Neural crest cell (in vitro differentiated cells): ENCODE results near the gene AHNAK2. TPM values are rescaled to one million over a fixed set of nuclear protein-coding genes. Genes with fewer than 3 reads are reported as not detected.
"Not testable (repeated sequence)": the region's sequence is repeated elsewhere in the genome, so short reads cannot be mapped to it uniquely, and the experiment has no call there.

ENCODE experiments used
- DNase-seq: peaks from one replicate; pipeline ENCODE4 v3.0.0; 2021; ENCODE audit warnings: low read depth, mixed read lengths, low spot score
- H3K27ac Mint-ChIP-seq: one replicate; pipeline ENCODE4 v1.8.0; 2021; ENCODE audit warnings: mild to moderate bottlenecking, mixed read lengths; ENCODE audit not compliant: unreplicated experiment
- H3K27me3 Mint-ChIP-seq: 2 replicates; pipeline ENCODE4 v1.8.0; 2021; ENCODE audit warnings: low read depth, mild to moderate bottlenecking, mixed read lengths
- H3K36me3 Mint-ChIP-seq: 2 replicates; pipeline ENCODE4 v1.8.0; 2021; ENCODE audit warnings: low read depth, mild to moderate bottlenecking, mixed read lengths
- H3K4me1 Mint-ChIP-seq: 2 replicates; pipeline ENCODE4 v1.8.0; 2021; ENCODE audit warnings: mixed read lengths
- H3K4me3 Mint-ChIP-seq: one replicate; pipeline ENCODE4 v1.8.0; 2021; ENCODE audit warnings: mild to moderate bottlenecking, mixed read lengths
- H3K9me3 Mint-ChIP-seq: 2 replicates; pipeline ENCODE4 v1.8.0; 2021; ENCODE audit warnings: mixed read lengths
- CTCF ChIP-seq: fragments of 200-600 bp; sonication (generic); conservative IDR thresholded peaks from 2 replicates; pipeline ENCODE4 v1.5.0; 2021; ENCODE audit warnings: antibody characterized with exemption, mild to moderate bottlenecking
- long read RNA-seq: library from polyadenylated mRNA; unstranded; transcript quantifications from one replicate; pipeline ENCODE4 v2.0.0, GENCODE V29; 2020
- total RNA-seq: library from RNA; stranded (reverse); gene quantifications from 2 replicates; pipeline ENCODE4 v1.2.1, GENCODE V29; 2021

The AHNAK2 gene
- total RNA-seq: 1.4 TPM in 2 replicates
- long read RNA-seq: 0 reads

GRCh38 chr14:104977681-104978653 is at the start of gene AHNAK2:
Gene AHNAK2, minus strand, starts transcription at chr14:104978374. Its CDS starts 137 bp downstream, at chr14:104978237.
- no peak for TF ChIP-seq CTCF

GRCh38 chr14:105027718-105028117 is 49.5 kb upstream of the AHNAK2 start:
- not testable (repeated sequence) for H3K36me3 Mint-ChIP-seq, H3K4me3 Mint-ChIP-seq, DNase-seq, H3K9me3 Mint-ChIP-seq, H3K27ac Mint-ChIP-seq, H3K4me1 Mint-ChIP-seq
- peaks cover 22% of the 10 kb centered on the region for H3K27me3 Mint-ChIP-seq

More at GRCh38 chr14:104977681-104978653, at the start of gene AHNAK2:
- Mint-ChIP-seq H3K36me3 (no peaks in the 10 kb centered on the region), H3K9me3 (no peaks in the 10 kb centered on the region), H3K27ac (no peak within 1 kb of the TSS), H3K27me3 (peaks cover 38% of the 10 kb centered on the region), H3K4me3 (peak within 1 kb of the TSS; percentile 83), H3K4me1 (peaks cover 11% of the 10 kb centered on the region)
- DNase-seq: peak; percentile 73

- H3K27ac Mint-ChIP-seq: no peak overlapping the region
- TF ChIP-seq CTCF: no peak
These were observed 48.8 kb upstream of the AHNAK2 start for GRCh38 chr14:105026802-105027563.

GRCh38 chr14:105026033-105026785 is 48.0 kb upstream of the AHNAK2 start:
- no peak for DNase-seq
- H3K27ac Mint-ChIP-seq: no peak overlapping the region
- no peak overlapping the region for H3K4me3 Mint-ChIP-seq
- H3K9me3 Mint-ChIP-seq: no peaks in the 10 kb centered on the region
- peaks cover 11% of the 10 kb centered on the region for H3K4me1 Mint-ChIP-seq
- no peaks in the 10 kb centered on the region for H3K36me3 Mint-ChIP-seq
- no peak for TF ChIP-seq CTCF
- H3K27me3 Mint-ChIP-seq: peaks cover 14% of the 10 kb centered on the region

More at GRCh38 chr14:105026802-105027563, 48.8 kb upstream of the AHNAK2 start:
- Mint-ChIP-seq H3K36me3 (no peaks in the 10 kb centered on the region), H3K27me3 (peaks cover 16% of the 10 kb centered on the region), H3K4me3 (no peak overlapping the region), H3K9me3 (no peaks in the 10 kb centered on the region), H3K4me1 (peaks cover 5% of the 10 kb centered on the region)
- DNase-seq: no peak

GRCh38 chr14:105025429-105025828 is 47.3 kb upstream of the AHNAK2 start:
- DNase-seq: no peak
- Mint-ChIP-seq H3K4me3 (peak overlapping the region; percentile 54), H3K27ac (no peak overlapping the region), H3K27me3 (peaks cover 9% of the 10 kb centered on the region), H3K36me3 (no peaks in the 10 kb centered on the region), H3K9me3 (no peaks in the 10 kb centered on the region), H3K4me1 (peaks cover 11% of the 10 kb centered on the region)
- no peak for TF ChIP-seq CTCF
